CMK (cell line): ENCODE data around the gene SPNS1.
"Not testable (repeated sequence)": the region's sequence is repeated elsewhere in the genome, so short reads cannot be mapped to it uniquely, and the experiment has no call there.

Experiments used
- DNase-seq: peaks from one replicate; pipeline ENCODE4 v3.0.0-alpha.2; 2010; ENCODE audit warnings: low read depth

The SPNS1 gene

GRCh38 chr16:28958216-28958615 is 16.4 kb upstream of the SPNS1 start:
- DNase-seq, result no peak

- no peak for DNase-seq
Measured at GRCh38 chr16:28958836-28959235, 15.7 kb upstream of the SPNS1 start.

GRCh38 chr16:28964072-28964471 is 10.5 kb upstream of the SPNS1 start:
- DNase-seq, result no peak

GRCh38 chr16:28964496-28964895 is 10.1 kb upstream of the SPNS1 start:
- DNase-seq, result no peak

- no peak for DNase-seq
Measured at GRCh38 chr16:28967156-28967555, 7.4 kb upstream of the SPNS1 start.

- DNase-seq, result not testable (repeated sequence)
Measured at GRCh38 chr16:28969696-28970095, 4.9 kb upstream of the SPNS1 start.

- no peak for DNase-seq
Measured at GRCh38 chr16:28974007-28974436, 556 bp upstream of the SPNS1 start.

- DNase-seq, result no peak
Measured at GRCh38 chr16:28975158-28975599, 601 bp downstream of the SPNS1 start.

- no peak for DNase-seq
Measured at GRCh38 chr16:28977703-28978662, 3.4 kb downstream of the SPNS1 start.

GRCh38 chr16:28980330-28980729 is 5.8 kb downstream of the SPNS1 start:
- DNase-seq, result not testable (repeated sequence)

GRCh38 chr16:28980929-28981328 is 6.4 kb downstream of the SPNS1 start:
- DNase-seq, result no peak

GRCh38 chr16:28981517-28981916 is 6.9 kb downstream of the SPNS1 start:
- peak; percentile 82 for DNase-seq

GRCh38 chr16:28982418-28982817 is 7.8 kb downstream of the SPNS1 start:
- no peak for DNase-seq

- DNase-seq, result no peak
Measured at GRCh38 chr16:28982949-28983348, 8.4 kb downstream of the SPNS1 start.

GRCh38 chr16:28983644-28984043 is 9.1 kb downstream of the SPNS1 start:
- peak; percentile 93 for DNase-seq

GRCh38 chr16:28984091-28984490 is 9.5 kb downstream of the SPNS1 start:
- DNase-seq, result no peak

GRCh38 chr16:28984619-28985135 is 10.1 kb downstream of the SPNS1 start, which contains the start of gene LAT:
Gene LAT, plus strand, starts transcription at chr16:28985052. Its CDS starts 366 bp downstream, at chr16:28985418.
- DNase-seq, result peak; percentile 86

- no peak for DNase-seq
Measured at GRCh38 chr16:28985211-28986041, 10.8 kb downstream of the SPNS1 start.

- no peak for DNase-seq
Measured at GRCh38 chr16:28986046-28986445, 11.5 kb downstream of the SPNS1 start.

GRCh38 chr16:28986492-28986891 is 11.9 kb downstream of the SPNS1 start:
- DNase-seq, result no peak

- no peak for DNase-seq
Measured at GRCh38 chr16:28987170-28987853, 12.7 kb downstream of the SPNS1 start.

- DNase-seq, result no peak
Measured at GRCh38 chr16:28989363-28989762, 14.8 kb downstream of the SPNS1 start.
